HEK293 (cell line): Measurements from ENCODE around the gene ASB6.

Experiments
- CTCF ChIA-PET: fragments of 350-600 bp; formaldehyde crosslinking; extraction: SDS; loops from one replicate; lab custom pipeline; 2021; ENCODE audit warnings: antibody characterized with exemption; lab: Yijun Ruan, JAX
- POLR2A ChIA-PET: fragments of 300-600 bp; formaldehyde crosslinking; extraction: SDS; loops from one replicate; lab custom pipeline; 2020; ENCODE audit warnings: antibody characterized with exemption, inconsistent platforms; lab: Yijun Ruan, JAX
- H3K27ac ChIP-seq: fragments of 200-500 bp; sonication (Bioruptor generic); 2 replicates; pipeline ENCODE4 v1.5.1; 2014; ENCODE audit warnings: low read depth, low read length, control low read depth, inconsistent platforms; ENCODE audit errors: extremely low read depth
- H3K36me3 ChIP-seq, 2 experiments: fragments of 200-500 bp in 1 of 2; sonication (Bioruptor generic) in 1 of 2; 1 replicate in 1 of 2; 2 replicates in 1 of 2; pipeline ENCODE4 v1.5.1; 2014 to 2017; ENCODE audit warnings: inconsistent platforms in 2 of 2, low read length in 2 of 2; ENCODE audit not compliant: control insufficient read depth in 2 of 2, insufficient read depth in 1 of 2
- H3K4me1 ChIP-seq: fragments of 200-500 bp; sonication (Bioruptor generic); 2 replicates; pipeline ENCODE4 v1.5.1; 2014; ENCODE audit warnings: mild to moderate bottlenecking, low read length, inconsistent platforms; ENCODE audit not compliant: control insufficient read depth, insufficient read depth
- H3K4me3 ChIP-seq: 2 replicates; pipeline ENCODE4 v1.5.1; 2011; ENCODE audit warnings: low read depth, mild to moderate bottlenecking, control low read depth, low read length, moderate library complexity
- H3K9me3 ChIP-seq: fragments of 200-500 bp; sonication (Bioruptor generic); 2 replicates; pipeline ENCODE4 v1.5.1; 2014; ENCODE audit warnings: low read depth, low read length, inconsistent platforms; ENCODE audit not compliant: control insufficient read depth, insufficient read depth
- IKZF3 ChIP-seq: fragments of 450-650 bp; IDR thresholded peaks from 2 replicates; pipeline ENCODE4 v1.5.0; 2018; ENCODE audit warnings: missing biosample characterization, mild to moderate bottlenecking, missing genetic modification characterization, moderate library complexity
- SCRT1 ChIP-seq: fragments of 450-650 bp; formaldehyde crosslinking; IDR thresholded peaks from 2 replicates; pipeline ENCODE4 v1.5.1; 2016; ENCODE audit warnings: missing biosample characterization, missing genetic modification characterization, borderline replicate concordance
- SETDB1 ChIP-seq: IDR thresholded peaks from one replicate; pipeline ENCODE4 v1.6.1; 2017; ENCODE audit warnings: mild to moderate bottlenecking, low read length, moderate library complexity, mixed read lengths; ENCODE audit not compliant: insufficient read length
- ZBTB11 ChIP-seq: fragments of 450-650 bp; formaldehyde crosslinking; conservative IDR thresholded peaks from 2 replicates; pipeline ENCODE4 v1.5.1; 2016; ENCODE audit warnings: low read depth, missing biosample characterization, missing genetic modification characterization
- ZBTB6 ChIP-seq: fragments of 450-650 bp; formaldehyde crosslinking; IDR thresholded peaks from 2 replicates; pipeline ENCODE4 v1.5.1; 2017; ENCODE audit warnings: missing biosample characterization, missing genetic modification characterization
- ZBTB8A ChIP-seq: fragments of 450-650 bp; formaldehyde crosslinking; IDR thresholded peaks from 2 replicates; pipeline ENCODE4 v1.5.1; 2016; ENCODE audit warnings: missing biosample characterization, missing genetic modification characterization
- ZIC2 ChIP-seq: fragments of 450-650 bp; formaldehyde crosslinking; IDR thresholded peaks from 2 replicates; pipeline ENCODE4 v1.5.1; 2016; ENCODE audit warnings: missing biosample characterization, missing genetic modification characterization
- ZNF202 ChIP-seq: fragments of 450-650 bp; formaldehyde crosslinking; IDR thresholded peaks from 2 replicates; pipeline ENCODE4 v1.5.1; 2016; ENCODE audit warnings: missing biosample characterization, missing genetic modification characterization, borderline replicate concordance
- ZNF223 ChIP-seq: fragments of 450-650 bp; formaldehyde crosslinking; IDR thresholded peaks from 2 replicates; pipeline ENCODE4 v1.5.1; 2016; ENCODE audit warnings: missing biosample characterization, missing genetic modification characterization
- ZNF266 ChIP-seq: fragments of 450-650 bp; formaldehyde crosslinking; IDR thresholded peaks from 2 replicates; pipeline ENCODE4 v1.5.1; 2016; ENCODE audit warnings: missing biosample characterization, missing genetic modification characterization, low read depth
- ZNF549 ChIP-seq: fragments of 450-650 bp; IDR thresholded peaks from 2 replicates; pipeline ENCODE4 v1.5.1; 2018; ENCODE audit warnings: missing biosample characterization, missing genetic modification characterization, mild to moderate bottlenecking, inconsistent platforms, moderate library complexity
- ZNF596 ChIP-seq: fragments of 450-650 bp; IDR thresholded peaks from 2 replicates; pipeline ENCODE4 v1.5.0; 2018; ENCODE audit warnings: missing biosample characterization, mild to moderate bottlenecking, missing genetic modification characterization, moderate library complexity
- ZNF677 ChIP-seq: fragments of 450-650 bp; IDR thresholded peaks from 2 replicates; pipeline ENCODE4 v1.5.0; 2018; ENCODE audit warnings: missing biosample characterization, mild to moderate bottlenecking, missing genetic modification characterization, moderate library complexity
- ZNF768 ChIP-seq: fragments of 450-650 bp; formaldehyde crosslinking; IDR thresholded peaks from 2 replicates; pipeline ENCODE4 v1.5.1; 2018; ENCODE audit warnings: missing biosample characterization, mild to moderate bottlenecking, missing genetic modification characterization
- ZNF791 ChIP-seq: fragments of 450-650 bp; formaldehyde crosslinking; IDR thresholded peaks from 2 replicates; pipeline ENCODE4 v1.5.1; 2016; ENCODE audit warnings: missing biosample characterization, missing genetic modification characterization
- ZNF830 ChIP-seq: fragments of 450-650 bp; IDR thresholded peaks from 2 replicates; pipeline ENCODE4 v1.5.0; 2018; ENCODE audit warnings: missing biosample characterization, missing genetic modification characterization, low read depth, mild to moderate bottlenecking, moderate library complexity
- ZSCAN16 ChIP-seq: fragments of 450-650 bp; formaldehyde crosslinking; IDR thresholded peaks from 2 replicates; pipeline ENCODE4 v1.5.1; 2016; ENCODE audit warnings: missing biosample characterization, missing genetic modification characterization
- ZXDB ChIP-seq: fragments of 450-650 bp; formaldehyde crosslinking; IDR thresholded peaks from 2 replicates; pipeline ENCODE4 v1.5.1; 2016; ENCODE audit warnings: missing biosample characterization, missing genetic modification characterization

The ASB6 gene

GRCh38 chr9:129646654-129647053 lies 4.7 kb upstream of the ASB6 start:
- H3K4me3 ChIP-seq: no peak overlapping the region
- ChIA-PET CTCF (interaction anchor here (0.7 to 1.3 kb wide), 5 partner anchors 79 to 136 kb away, joined by 3 to 6 read pairs (median 4); no protein-coding TSS in a partner anchor), POLR2A (interaction anchor here (0.6 kb wide), 1 partner anchor 21 kb away, joined by 3 read pairs; the partner anchor contains the start of gene NTMT1)

GRCh38 chr9:129646252-129646651 lies 4.3 kb upstream of the ASB6 start:
- CTCF ChIA-PET: interaction anchor here (0.7 to 2.9 kb wide), 5 partner anchors 79 to 137 kb away, joined by 3 to 16 read pairs (median 4); no protein-coding TSS in a partner anchor
- H3K36me3 ChIP-seq: no peaks in the 10 kb centered on the region
- POLR2A ChIA-PET: interaction anchor here (0.6 kb wide), 1 partner anchor 20 kb away, joined by 3 read pairs; the partner anchor contains the start of gene NTMT1
- H3K4me3 ChIP-seq: no peak overlapping the region
- H3K4me1 ChIP-seq: no peaks in the 10 kb centered on the region
- no peak overlapping the region for H3K27ac ChIP-seq
- no peaks in the 10 kb centered on the region for H3K9me3 ChIP-seq
- TF ChIP-seq ZNF677 (tag by site-specific recombination) (no peak), ZBTB8A (tag by site-specific recombination) (0 out of 2 replicates have a peak, but pooled peaks have one; percentile 24)
- TF ChIP-seq, all 188 proteins: peak for 1

More at GRCh38 chr9:129646654-129647053, 4.7 kb upstream of the ASB6 start:
- H3K9me3 ChIP-seq: no peaks in the 10 kb centered on the region
- no peaks in the 10 kb centered on the region for H3K4me1 ChIP-seq
- H3K27ac ChIP-seq: no peak overlapping the region
- no peaks in the 10 kb centered on the region for H3K36me3 ChIP-seq
- no peak for TF ChIP-seq ZNF830 (tag by site-specific recombination)
- TF ChIP-seq ZNF202 (tag by site-specific recombination): peak; percentile 68; the same call in 1 of the 2 replicates
- no peak for TF ChIP-seq ZNF596
- TF ChIP-seq, all 188 proteins: peak for 1

GRCh38 chr9:129644902-129645301 lies 3.0 kb upstream of the ASB6 start:
- ChIA-PET POLR2A (interaction anchor here (1.1 kb wide), 1 partner anchor 132 kb away, joined by 3 read pairs; no protein-coding TSS in a partner anchor), CTCF (interaction anchor here (1.2 to 3.1 kb wide), 7 partner anchors 76 to 513 kb away, joined by 3 to 30 read pairs (median 8); no protein-coding TSS in a partner anchor)
- Histone ChIP-seq H3K4me1 (peaks cover 6% of the 10 kb centered on the region), H3K9me3 (no peaks in the 10 kb centered on the region), H3K27ac (no peak overlapping the region), H3K4me3 (no peak overlapping the region), H3K36me3 (peaks cover 0 to under 1% of the 10 kb centered on the region in 2 experiments; a peak in 1 of 3 replicates)
- no peak for TF ChIP-seq ZBTB11
- no peak for TF ChIP-seq ZNF768 (tag by site-specific recombination)

GRCh38 chr9:129644365-129644764 lies 2.4 kb upstream of the ASB6 start:
- H3K27ac ChIP-seq: no peak overlapping the region

More at GRCh38 chr9:129644365-129644764, 2.4 kb upstream of the ASB6 start:
- TF ChIP-seq ZXDB (tag by site-specific recombination): no peak
- no peak for TF ChIP-seq ZBTB6 (tag by site-specific recombination)
- TF ChIP-seq ZNF791: no peak
- TF ChIP-seq ZIC2 (tag by site-specific recombination): no peak
- TF ChIP-seq SCRT1 (tag by site-specific recombination): no peak
- no peak for TF ChIP-seq ZSCAN16 (tag by site-specific recombination)
- TF ChIP-seq IKZF3 (tag by site-specific recombination): no peak
- TF ChIP-seq ZNF266 (tag by site-specific recombination): no peak
- TF ChIP-seq ZNF223 (tag by site-specific recombination): no peak
- no peak for TF ChIP-seq SETDB1
- TF ChIP-seq ZNF549 (tag by site-specific recombination): no peak
- TF ChIP-seq, all 188 proteins: peak for 0
- Histone ChIP-seq H3K9me3 (no peaks in the 10 kb centered on the region), H3K4me3 (no peak overlapping the region), H3K36me3 (peaks cover 0 to 6% of the 10 kb centered on the region in 2 experiments; a peak in 1 of 3 replicates), H3K4me1 (peaks cover 11% of the 10 kb centered on the region)
- ChIA-PET CTCF (interaction anchor here (0.6 to 3.6 kb wide), 11 partner anchors 77 to 512 kb away, joined by 3 to 30 read pairs (median 7); no protein-coding TSS in a partner anchor), POLR2A (interaction anchor here (1.1 kb wide), 1 partner anchor 133 kb away, joined by 3 read pairs; no protein-coding TSS in a partner anchor)
